NK-92 (cell line): ENCODE results near the gene LSS.
"Not testable (repeated sequence)": the region's sequence is repeated elsewhere in the genome, so short reads cannot be mapped to it uniquely, and the experiment has no call there.

Source experiments
- DNase-seq: peaks from one replicate; lab custom pipeline; 2025; ENCODE audit not compliant: unreplicated experiment; lab: John Stamatoyannopoulos, UW

LSS gene

DNA sequence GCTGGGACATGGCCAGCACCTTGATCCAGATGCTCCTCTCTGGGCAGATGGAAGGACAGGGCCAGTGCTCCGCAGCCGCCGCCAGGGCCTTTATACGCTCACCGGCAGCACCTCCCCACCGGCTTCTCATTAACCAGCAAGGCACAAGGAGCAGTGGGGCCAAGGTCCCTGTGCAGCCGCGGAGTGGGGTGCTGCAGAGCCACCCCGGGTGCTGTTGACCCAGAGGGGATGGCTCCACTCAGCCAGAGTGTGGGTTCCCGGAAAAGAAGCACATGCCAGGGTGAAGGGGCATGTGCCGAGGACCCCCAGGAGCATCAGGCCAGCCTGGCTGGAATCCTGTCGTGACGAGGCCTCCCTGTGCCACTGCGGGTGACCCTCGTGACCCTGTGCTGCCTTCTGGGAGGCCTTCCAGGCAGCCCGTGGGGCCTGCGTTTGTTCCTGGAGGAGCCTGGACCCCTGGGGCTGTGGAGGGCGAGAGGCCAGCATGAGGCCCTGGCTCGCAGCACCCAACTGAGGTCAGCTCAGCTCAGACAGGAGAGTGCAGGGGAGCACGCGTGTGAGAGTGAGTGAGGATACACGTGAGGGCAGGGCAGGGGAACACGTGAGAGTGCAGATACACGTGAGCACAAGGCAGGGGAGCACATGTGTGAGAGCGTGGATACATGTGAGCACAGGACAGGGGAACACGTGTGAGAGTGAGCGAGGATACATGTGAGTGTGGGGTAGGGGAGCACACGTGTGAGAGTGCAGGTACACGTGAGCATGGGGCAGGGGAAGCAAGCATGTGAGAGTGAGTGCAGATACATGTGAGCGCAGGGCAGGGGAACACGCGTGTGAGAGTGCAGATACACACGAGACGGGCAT, 72.8 kb downstream of the LSS start, which contains the start of gene FTCD:
FTCD (minus strand) TSS at position 66 of the 864 bp plus-strand sequence; CDS start at position 10, 56 bp downstream.
- no peak for DNase-seq

- DNase-seq: no peak
These were observed 73.5 kb downstream of the LSS start for GRCh38 chr21:46154955-46155513.

GRCh38 chr21:46154155-46154954, 74.2 kb downstream of the LSS start:
- no peak for DNase-seq

DNA sequence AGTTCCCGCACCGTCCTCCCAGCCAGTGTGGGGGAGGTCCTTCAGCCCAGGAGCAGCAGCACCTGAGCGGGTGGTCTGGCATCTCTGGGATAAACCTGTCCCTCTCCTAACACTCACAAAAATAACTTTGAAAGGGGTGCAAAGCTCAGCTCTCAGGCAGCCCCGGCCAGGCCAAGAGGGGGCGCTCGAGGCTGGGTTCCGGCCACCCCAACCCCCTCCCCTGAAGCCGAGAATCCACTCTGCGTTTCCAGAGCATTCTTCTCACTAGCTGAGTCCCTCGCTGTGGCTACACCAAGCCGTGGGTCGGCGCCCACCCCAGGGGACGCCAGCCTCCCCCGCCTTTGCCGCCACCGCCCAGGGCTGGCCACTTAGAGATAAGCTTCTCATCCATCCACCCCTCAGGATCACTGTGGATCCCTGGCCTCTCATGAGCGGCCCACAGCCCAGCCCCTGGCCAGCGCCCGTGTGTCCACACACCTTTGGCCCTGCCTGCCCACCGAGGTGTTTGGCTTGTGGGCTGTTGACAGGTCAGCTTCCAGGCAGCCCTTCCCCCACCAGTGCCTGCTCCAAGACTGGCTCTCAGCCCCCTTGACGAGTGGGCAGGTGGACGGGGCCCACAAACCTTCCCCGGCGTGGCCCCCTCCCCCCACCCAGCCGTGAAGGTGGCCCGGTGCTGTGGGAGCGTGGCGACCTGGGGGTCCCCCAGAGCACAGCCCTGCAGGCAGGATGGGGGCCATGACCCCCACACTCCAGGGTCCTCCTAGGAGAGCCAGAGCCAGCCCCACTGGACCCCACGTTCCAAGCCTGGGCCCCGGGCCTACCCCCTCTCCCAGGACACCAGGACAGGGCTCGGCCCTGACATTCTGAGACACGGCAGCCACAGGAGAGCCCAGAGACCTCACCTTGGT, 75.1 kb downstream of the LSS start:
- no peak for DNase-seq

- no peak for DNase-seq
These were observed 75.7 kb downstream of the LSS start for GRCh38 chr21:46152927-46153246.

DNA sequence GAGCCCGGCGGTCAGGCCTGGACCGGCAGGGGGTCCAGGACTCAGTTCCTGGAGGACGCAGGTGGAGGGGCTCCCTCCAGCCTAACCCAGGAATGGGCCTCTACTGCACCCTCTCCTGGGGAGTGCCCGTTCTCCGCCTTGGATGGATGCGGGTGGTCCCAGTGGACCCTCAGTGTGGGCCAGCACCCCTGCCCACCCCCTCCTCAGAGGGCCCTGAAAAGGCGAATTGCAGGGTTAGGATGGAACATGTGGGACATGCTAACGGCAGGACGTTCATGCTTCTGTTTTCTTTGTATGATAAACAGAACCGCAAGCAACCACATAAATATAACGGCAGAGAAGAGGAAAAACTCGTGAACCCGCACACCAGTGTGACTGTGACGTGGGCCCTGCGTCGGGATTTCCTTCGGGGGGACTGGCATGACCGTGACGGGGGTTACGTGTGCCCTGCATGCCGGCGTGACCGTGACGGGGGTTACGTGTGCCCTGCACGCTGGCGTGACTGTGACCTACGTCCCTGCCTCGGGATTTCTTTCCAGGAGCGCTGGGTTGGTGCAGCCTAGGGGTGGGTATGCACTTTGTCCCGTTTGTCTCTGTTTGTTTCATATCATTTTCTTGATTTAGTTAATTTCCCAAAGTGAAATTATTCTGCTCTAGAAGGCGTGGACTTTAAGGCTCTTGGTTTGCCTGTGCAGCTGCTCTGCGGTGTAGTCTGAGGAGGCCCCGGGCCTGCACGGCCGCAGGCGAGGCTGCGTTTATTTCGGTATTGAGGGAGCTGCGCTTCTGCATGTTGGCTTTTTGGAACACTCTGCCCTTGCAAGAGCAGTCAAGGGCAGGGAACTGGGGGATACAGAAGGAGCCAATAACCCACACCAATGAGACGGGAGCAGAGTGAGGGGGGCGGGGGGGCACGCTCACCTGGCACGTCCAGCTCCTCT, 76.3 kb downstream of the LSS start:
- DNase-seq: no peak

- no peak for DNase-seq
These were observed 77.1 kb downstream of the LSS start for GRCh38 chr21:46151261-46151988.

DNA sequence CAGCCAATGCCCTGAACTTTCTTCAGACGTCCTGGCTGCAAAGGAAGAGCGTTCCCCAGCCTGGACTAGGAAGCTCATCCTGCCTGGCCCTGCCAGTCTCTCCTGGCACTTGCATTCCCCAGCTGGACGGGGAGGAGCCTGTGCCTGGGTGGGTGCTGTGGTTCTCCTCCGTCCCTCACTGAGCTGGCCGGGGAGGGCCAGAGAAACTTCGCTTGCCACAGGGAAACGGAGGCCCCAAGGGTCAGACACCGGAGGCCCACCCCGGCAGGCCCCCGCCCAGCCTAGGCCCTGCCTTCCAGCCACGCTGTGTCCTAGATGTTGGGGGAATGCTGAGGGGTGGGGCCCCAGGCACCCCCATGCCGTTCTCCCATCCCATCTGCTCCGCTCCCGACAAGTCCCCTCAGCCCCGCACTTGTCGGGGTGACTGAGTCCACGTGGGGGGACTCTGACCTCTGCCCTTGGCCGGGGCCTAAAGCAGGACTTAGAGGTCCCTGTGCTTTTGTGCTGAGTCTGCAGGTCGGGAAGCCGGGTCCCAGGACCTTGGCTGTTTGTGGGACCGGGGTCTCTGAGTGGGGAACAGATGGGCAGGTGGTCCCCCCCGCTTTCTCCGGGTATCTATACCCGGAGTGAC, 78.0 kb downstream of the LSS start:
- no peak for DNase-seq

GRCh38 chr21:46150073-46150472, 78.5 kb downstream of the LSS start:
- DNase-seq: no peak

- no peak for DNase-seq
These were observed 79.2 kb downstream of the LSS start for GRCh38 chr21:46149205-46149901.

- DNase-seq: no peak
These were observed 80.5 kb downstream of the LSS start for GRCh38 chr21:46148106-46148505.

DNA sequence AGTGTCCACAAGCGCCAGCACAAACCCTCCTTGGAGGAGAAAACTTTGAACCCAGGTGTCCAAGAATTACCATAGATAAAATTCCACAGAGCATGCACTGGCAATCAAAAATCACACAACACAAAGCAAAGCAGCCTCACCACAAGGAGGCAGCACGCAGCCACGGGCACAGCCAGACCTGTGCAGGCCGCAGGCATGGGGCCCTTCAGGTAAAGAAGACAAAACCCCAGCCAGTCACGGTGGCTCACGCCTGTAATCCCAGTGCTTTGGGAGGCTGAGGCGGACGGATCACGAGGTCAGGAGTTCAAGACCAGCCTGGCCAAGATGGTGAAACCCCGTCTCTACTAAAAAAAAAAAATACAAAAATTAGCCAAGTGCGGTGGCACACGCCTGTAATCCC, 81.1 kb downstream of the LSS start:
- DNase-seq: not testable (repeated sequence)

GRCh38 chr21:46146856-46147255, 81.7 kb downstream of the LSS start:
- DNase-seq: no peak

DNA sequence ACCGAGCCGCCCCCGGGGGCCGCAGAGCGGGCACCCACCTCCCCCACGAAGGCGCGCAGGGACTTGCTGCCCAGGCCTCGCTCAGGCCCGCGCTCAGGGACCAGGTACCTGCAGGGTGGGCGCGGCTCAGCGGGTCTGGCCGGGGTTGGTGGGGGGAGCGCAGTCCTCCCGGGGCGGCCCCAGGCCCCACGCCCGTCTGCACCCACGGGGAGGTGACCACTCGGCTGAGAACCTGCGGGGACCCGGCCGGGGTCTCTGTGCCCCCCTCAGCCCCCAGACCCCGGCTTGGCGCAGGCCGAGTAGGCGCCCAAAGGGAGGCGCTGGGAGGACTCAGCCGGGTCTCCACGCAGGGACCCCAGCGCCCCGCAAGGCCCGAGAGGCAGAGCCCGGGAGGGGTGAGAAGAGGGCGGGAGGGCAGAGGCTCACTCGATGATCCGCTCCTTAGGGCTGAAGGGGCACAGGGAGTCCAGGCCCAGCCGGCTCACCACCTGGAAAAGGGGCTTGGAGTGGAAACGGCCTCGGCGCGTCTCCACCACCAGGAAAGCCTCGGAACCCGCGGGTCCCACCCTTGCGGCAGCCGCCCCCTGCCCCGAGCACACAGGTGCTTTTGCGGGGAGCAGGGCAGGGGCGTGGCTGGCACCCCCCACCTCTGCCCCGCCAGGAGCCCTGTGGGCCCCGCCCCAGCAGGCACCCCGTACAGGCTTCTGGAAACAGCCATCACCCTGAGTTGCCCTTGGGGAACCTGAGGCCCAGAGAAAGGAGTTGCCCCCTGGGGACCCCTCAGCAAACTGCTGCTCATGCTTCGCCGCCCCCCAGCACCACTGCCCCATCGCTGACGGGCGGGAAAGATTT, 82.5 kb downstream of the LSS start:
- DNase-seq: no peak

GRCh38 chr21:46145159-46145839, 83.3 kb downstream of the LSS start:
- no peak for DNase-seq

DNA sequence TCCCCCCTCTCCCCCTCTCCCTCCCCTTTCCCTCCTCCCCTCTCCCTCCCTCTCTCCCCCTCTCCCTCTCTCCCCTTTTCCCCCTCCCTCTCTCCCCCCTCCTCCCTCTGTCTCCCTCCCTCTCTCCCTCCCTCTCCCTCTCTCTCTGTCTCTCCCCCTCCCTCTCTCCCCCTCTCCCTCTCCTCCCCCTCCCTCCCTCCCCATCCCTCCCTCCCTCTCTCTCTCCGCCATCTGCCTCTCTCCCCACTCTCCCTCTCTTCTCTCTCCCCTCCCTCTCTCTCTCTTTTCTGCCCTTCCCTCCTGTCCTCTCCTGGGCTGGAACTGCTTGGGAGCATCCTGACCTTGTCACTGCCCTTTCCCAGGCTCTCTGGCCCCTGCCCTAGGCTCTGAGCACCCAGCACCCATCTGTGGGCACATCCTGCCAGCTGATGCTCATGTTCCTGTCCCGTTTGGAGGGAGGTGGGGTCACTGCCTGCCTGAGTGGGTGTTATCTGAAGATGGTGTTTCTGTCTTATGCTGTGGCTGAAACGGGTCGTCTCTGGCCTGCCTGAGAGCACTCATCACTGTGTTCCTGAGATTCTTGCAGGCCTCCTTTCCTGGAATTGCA, 84.0 kb downstream of the LSS start:
- no peak for DNase-seq
